Stomach (tissue), 4 donors: ENCODE results near the gene IRAK3.

Experiments
- CTCF ChIP-seq, 7 experiments: fragments of 450-650 bp in 4 of 7; fragments of 200-600 bp in 3 of 7; sonication (generic) in 3 of 7; IDR thresholded peaks; one replicate each; pipeline ENCODE4 v1.5.1; 2016 to 2019; ENCODE audit warnings: antibody characterized with exemption in 7 of 7, control low read depth in 2 of 7, mild to moderate bottlenecking in 1 of 7
- POLR2A ChIP-seq, 4 donors: fragments of 450-650 bp; IDR thresholded peaks; one replicate each; pipeline ENCODE4 v1.6.1; 2016; ENCODE audit warnings: antibody characterized with exemption in 4 of 4, control low read depth in 2 of 4, mild to moderate bottlenecking in 1 of 4, moderate library complexity in 1 of 4

GRCh38 chr12:66196806-66197205 lies 7.8 kb downstream of the IRAK3 start:
- TF ChIP-seq CTCF (IDR thresholded peaks at IDR 0.05) = no peak
- TF ChIP-seq POLR2A (IDR thresholded peaks at IDR 0.05) = no peak
